HG02798 (cell line): ENCODE measurements around the gene CIAO3.

ENCODE experiments used
- ATAC-seq: cut with Tn5 transposase; IDR thresholded peaks from one replicate; pipeline ENCODE4 v1.9.1; 2021; ENCODE audit warnings: mild to moderate bottlenecking; ENCODE audit not compliant: unreplicated experiment, poor library complexity

The CIAO3 gene

GRCh38 chr16:682493-683395 lies 58.1 kb downstream of the CIAO3 start:
- no peak for ATAC-seq

- ATAC-seq, result no peak
These were observed 58.9 kb downstream of the CIAO3 start for GRCh38 chr16:681746-682427.

DNA sequence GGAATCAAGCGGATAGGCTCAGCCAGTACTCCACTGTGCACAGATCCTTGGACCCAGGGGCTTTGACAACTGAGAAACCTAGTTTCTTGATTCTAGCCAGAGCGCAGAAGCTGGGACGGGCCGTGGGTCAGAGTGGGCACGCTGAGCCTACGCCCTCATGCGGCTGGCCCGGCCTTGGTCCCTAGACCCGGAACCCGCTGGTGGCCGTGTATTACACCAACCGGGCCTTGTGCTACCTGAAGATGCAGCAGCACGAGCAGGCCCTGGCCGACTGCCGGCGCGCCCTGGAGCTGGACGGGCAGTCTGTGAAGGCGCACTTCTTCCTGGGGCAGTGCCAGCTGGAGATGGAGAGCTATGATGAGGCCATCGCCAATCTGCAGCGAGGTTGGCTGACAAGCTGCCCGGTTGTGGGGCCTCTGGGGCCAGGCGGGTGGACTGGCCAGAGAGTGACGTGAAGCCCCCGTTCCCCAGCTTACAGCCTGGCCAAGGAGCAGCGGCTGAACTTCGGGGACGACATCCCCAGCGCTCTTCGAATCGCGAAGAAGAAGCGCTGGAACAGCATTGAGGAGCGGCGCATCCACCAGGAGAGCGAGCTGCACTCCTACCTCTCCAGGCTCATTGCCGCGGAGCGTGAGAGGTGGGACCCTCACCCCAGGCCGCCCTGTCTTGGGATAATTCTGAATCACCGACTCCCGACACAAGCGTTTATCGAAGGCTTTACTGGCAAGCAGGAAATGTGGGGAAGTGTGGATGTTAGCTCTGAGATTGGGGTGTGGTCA lies 59.6 kb downstream of the CIAO3 start:
- no peak for ATAC-seq

GRCh38 chr16:680625-680945 lies 60.2 kb downstream of the CIAO3 start:
- no peak for ATAC-seq

DNA sequence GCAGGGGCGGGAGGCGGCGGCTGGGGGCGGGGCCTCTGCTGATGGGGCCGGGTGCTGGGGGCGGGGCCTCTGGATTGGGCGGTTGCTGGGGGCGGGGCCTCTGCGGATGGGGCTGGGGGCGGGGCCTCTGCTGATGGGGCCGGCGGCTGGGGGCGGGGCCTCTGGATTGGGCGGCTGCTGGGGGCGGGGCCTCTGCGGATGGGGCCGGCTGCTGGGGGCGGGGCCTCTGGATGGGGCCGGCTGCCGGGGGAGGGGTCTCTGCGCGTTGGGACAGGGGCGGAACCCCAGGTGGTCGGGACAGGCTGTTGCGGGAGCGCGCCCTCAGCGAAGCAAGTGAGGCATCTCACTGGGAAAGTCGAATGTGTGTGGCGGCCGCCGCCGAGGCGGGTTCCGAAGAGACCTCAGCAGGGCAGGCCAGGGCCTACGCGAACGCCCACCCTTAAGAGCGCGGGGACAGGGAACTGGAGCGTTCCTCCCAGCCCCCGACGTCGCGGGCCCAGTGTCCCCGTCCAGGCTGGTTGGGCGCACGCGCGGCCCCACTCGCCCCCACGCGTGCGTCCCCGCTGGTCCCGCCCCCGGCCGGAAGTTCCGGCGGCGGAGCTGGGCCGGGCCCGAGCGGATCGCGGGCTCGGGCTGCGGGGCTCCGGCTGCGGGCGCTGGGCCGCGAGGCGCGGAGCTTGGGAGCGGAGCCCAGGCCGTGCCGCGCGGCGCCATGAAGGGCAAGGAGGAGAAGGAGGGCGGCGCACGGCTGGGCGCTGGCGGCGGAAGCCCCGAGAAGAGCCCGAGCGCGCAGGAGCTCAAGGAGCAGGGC lies 60.8 kb downstream of the CIAO3 start, which contains the start of gene STUB1:
Gene STUB1 (plus strand): TSS at position 597 of the 811 bp plus-strand sequence. CDS start 116 bp downstream, at position 713.
- peak; percentile 46 for ATAC-seq
